HG03439 (cell line): ENCODE measurements around the gene FITM1.

Experiments used
- ATAC-seq: cut with Tn5 transposase; IDR thresholded peaks from one replicate; pipeline ENCODE4 v1.9.1; 2021; ENCODE audit warnings: mild to moderate bottlenecking, moderate library complexity; ENCODE audit not compliant: unreplicated experiment

Gene FITM1

GRCh38 chr14:24159777-24160498 lies 29.5 kb downstream of the FITM1 start:
- no peak for ATAC-seq

- ATAC-seq: no peak
Observed at GRCh38 chr14:24160499-24160849, 30.0 kb downstream of the FITM1 start.

GRCh38 chr14:24160850-24161804 lies 30.7 kb downstream of the FITM1 start, which contains the start of gene IRF9:
TSS of gene IRF9 (plus strand) at chr14:24161265. CDS start at chr14:24162145, 880 bp downstream.
- ATAC-seq: peak; percentile 72

- no peak for ATAC-seq
Observed at GRCh38 chr14:24162093-24162492, 31.6 kb downstream of the FITM1 start.

- ATAC-seq: no peak
Observed at GRCh38 chr14:24164518-24164991, 34.1 kb downstream of the FITM1 start.

- ATAC-seq: no peak
Observed at GRCh38 chr14:24165785-24166184, 35.3 kb downstream of the FITM1 start.

GRCh38 chr14:24167469-24168114 lies 37.1 kb downstream of the FITM1 start:
- no peak for ATAC-seq

GRCh38 chr14:24171422-24172260 lies 41.2 kb downstream of the FITM1 start, which contains the start of gene REC8:
TSS of gene REC8 (plus strand) at chr14:24172080. CDS start at chr14:24172553, 473 bp downstream.
- peak; percentile 63 for ATAC-seq

GRCh38 chr14:24172261-24172860 lies 41.9 kb downstream of the FITM1 start:
- no peak for ATAC-seq

GRCh38 chr14:24172871-24173281 lies 42.4 kb downstream of the FITM1 start:
- no peak for ATAC-seq

GRCh38 chr14:24176599-24176998 lies 46.1 kb downstream of the FITM1 start:
- ATAC-seq: no peak

GRCh38 chr14:24177041-24177825 lies 46.8 kb downstream of the FITM1 start:
- no peak for ATAC-seq

GRCh38 chr14:24177891-24178290 lies 47.4 kb downstream of the FITM1 start:
- ATAC-seq: no peak

- no peak for ATAC-seq
Observed at GRCh38 chr14:24178399-24179178, 48.1 kb downstream of the FITM1 start.

GRCh38 chr14:24179294-24179960 lies 49.0 kb downstream of the FITM1 start:
- no peak for ATAC-seq

GRCh38 chr14:24179961-24180796 lies 49.7 kb downstream of the FITM1 start:
- no peak for ATAC-seq
